Measurements from ENCODE around the gene NETO2.
"Not testable (repeated sequence)": the region's sequence is repeated elsewhere in the genome, so short reads cannot be mapped to it uniquely, and the experiment has no call there.

NETO2 gene

GRCh38 chr16:47065766-47066688 lies 77.7 kb downstream of the NETO2 start:
- no peak overlapping the region for H2AFZ ChIP-seq (ENCODE audit: low read length, unreplicated experiment)
- H3K4me1 ChIP-seq (ENCODE audit: control insufficient read depth, insufficient read depth, low read length, unreplicated experiment): no peaks in the 10 kb centered on the region
- H3K79me2 ChIP-seq (ENCODE audit: control insufficient read depth, insufficient read depth, low read length, unreplicated experiment): no peaks in the 10 kb centered on the region
- no peaks in the 10 kb centered on the region for H3K27me3 ChIP-seq (ENCODE audit: insufficient read depth, low read length)
- no peaks in the 10 kb centered on the region for H3K36me3 ChIP-seq (ENCODE audit: insufficient read depth, low read length)
- no peak overlapping the region for H3K27ac ChIP-seq (ENCODE audit: low read depth, low read length)
- H3K4me3 ChIP-seq (ENCODE audit: low read depth, low read length): no peak overlapping the region

- Histone ChIP-seq H3K27ac (ENCODE audit: low read depth, low read length) (no peak overlapping the region), H2AFZ (ENCODE audit: low read length, unreplicated experiment) (no peak overlapping the region), H3K79me2 (ENCODE audit: control insufficient read depth, insufficient read depth, low read length, unreplicated experiment) (no peaks in the 10 kb centered on the region), H3K4me3 (ENCODE audit: low read depth, low read length) (no peak overlapping the region), H3K36me3 (ENCODE audit: insufficient read depth, low read length) (no peaks in the 10 kb centered on the region), H3K27me3 (ENCODE audit: insufficient read depth, low read length) (no peaks in the 10 kb centered on the region), H3K4me1 (ENCODE audit: control insufficient read depth, insufficient read depth, low read length, unreplicated experiment) (no peaks in the 10 kb centered on the region)
Measured at GRCh38 chr16:47064775-47065174, 79.0 kb downstream of the NETO2 start.

GRCh38 chr16:47063011-47063724 lies 80.6 kb downstream of the NETO2 start:
- H3K79me2 ChIP-seq (ENCODE audit: control insufficient read depth, insufficient read depth, low read length, unreplicated experiment): no peaks in the 10 kb centered on the region
- H3K4me3 ChIP-seq (ENCODE audit: low read depth, low read length): no peak overlapping the region
- H3K27me3 ChIP-seq (ENCODE audit: insufficient read depth, low read length): no peaks in the 10 kb centered on the region
- no peaks in the 10 kb centered on the region for H3K4me1 ChIP-seq (ENCODE audit: control insufficient read depth, insufficient read depth, low read length, unreplicated experiment)
- no peak overlapping the region for H3K27ac ChIP-seq (ENCODE audit: low read depth, low read length)
- no peaks in the 10 kb centered on the region for H3K36me3 ChIP-seq (ENCODE audit: insufficient read depth, low read length)
- H2AFZ ChIP-seq (ENCODE audit: low read length, unreplicated experiment): no peak overlapping the region

GRCh38 chr16:47061204-47061603 lies 82.5 kb downstream of the NETO2 start:
- no peak overlapping the region for H3K27ac ChIP-seq (ENCODE audit: low read depth, low read length)
- no peaks in the 10 kb centered on the region for H3K79me2 ChIP-seq (ENCODE audit: control insufficient read depth, insufficient read depth, low read length, unreplicated experiment)
- H3K36me3 ChIP-seq (ENCODE audit: insufficient read depth, low read length): no peaks in the 10 kb centered on the region
- no peak overlapping the region for H2AFZ ChIP-seq (ENCODE audit: low read length, unreplicated experiment)
- no peaks in the 10 kb centered on the region for H3K27me3 ChIP-seq (ENCODE audit: insufficient read depth, low read length)
- H3K4me1 ChIP-seq (ENCODE audit: control insufficient read depth, insufficient read depth, low read length, unreplicated experiment): no peaks in the 10 kb centered on the region
- no peak overlapping the region for H3K4me3 ChIP-seq (ENCODE audit: low read depth, low read length)

GRCh38 chr16:47060596-47060995 lies 83.1 kb downstream of the NETO2 start:
- Histone ChIP-seq H3K79me2 (ENCODE audit: control insufficient read depth, insufficient read depth, low read length, unreplicated experiment) (no peaks in the 10 kb centered on the region), H3K27me3 (ENCODE audit: insufficient read depth, low read length) (no peaks in the 10 kb centered on the region), H3K27ac (ENCODE audit: low read depth, low read length) (no peak overlapping the region), H2AFZ (ENCODE audit: low read length, unreplicated experiment) (no peak overlapping the region), H3K4me3 (ENCODE audit: low read depth, low read length) (no peak overlapping the region), H3K36me3 (ENCODE audit: insufficient read depth, low read length) (no peaks in the 10 kb centered on the region), H3K4me1 (ENCODE audit: control insufficient read depth, insufficient read depth, low read length, unreplicated experiment) (no peaks in the 10 kb centered on the region)

GRCh38 chr16:47059991-47060390 lies 83.8 kb downstream of the NETO2 start:
- H3K27ac ChIP-seq (ENCODE audit: low read depth, low read length): no peak overlapping the region
- H3K79me2 ChIP-seq (ENCODE audit: control insufficient read depth, insufficient read depth, low read length, unreplicated experiment): no peaks in the 10 kb centered on the region
- no peaks in the 10 kb centered on the region for H3K4me1 ChIP-seq (ENCODE audit: control insufficient read depth, insufficient read depth, low read length, unreplicated experiment)
- H3K4me3 ChIP-seq (ENCODE audit: low read depth, low read length): no peak overlapping the region
- H2AFZ ChIP-seq (ENCODE audit: low read length, unreplicated experiment): no peak overlapping the region
- H3K27me3 ChIP-seq (ENCODE audit: insufficient read depth, low read length): no peaks in the 10 kb centered on the region
- H3K36me3 ChIP-seq (ENCODE audit: insufficient read depth, low read length): no peaks in the 10 kb centered on the region

GRCh38 chr16:47059130-47059529 lies 84.6 kb downstream of the NETO2 start:
- not testable (repeated sequence) for H3K79me2 ChIP-seq (ENCODE audit: control insufficient read depth, insufficient read depth, low read length, unreplicated experiment); H3K27ac ChIP-seq (ENCODE audit: low read depth, low read length); H3K4me1 ChIP-seq (ENCODE audit: control insufficient read depth, insufficient read depth, low read length, unreplicated experiment); H3K4me3 ChIP-seq (ENCODE audit: low read depth, low read length); H3K27me3 ChIP-seq (ENCODE audit: insufficient read depth, low read length); H2AFZ ChIP-seq (ENCODE audit: low read length, unreplicated experiment); H3K36me3 ChIP-seq (ENCODE audit: insufficient read depth, low read length)

GRCh38 chr16:47058295-47059086 lies 85.3 kb downstream of the NETO2 start:
- H3K79me2 ChIP-seq (ENCODE audit: control insufficient read depth, insufficient read depth, low read length, unreplicated experiment): no peaks in the 10 kb centered on the region
- H3K4me1 ChIP-seq (ENCODE audit: control insufficient read depth, insufficient read depth, low read length, unreplicated experiment): no peaks in the 10 kb centered on the region
- H3K27me3 ChIP-seq (ENCODE audit: insufficient read depth, low read length): no peaks in the 10 kb centered on the region
- no peak overlapping the region for H3K27ac ChIP-seq (ENCODE audit: low read depth, low read length)
- no peak overlapping the region for H2AFZ ChIP-seq (ENCODE audit: low read length, unreplicated experiment)
- no peak overlapping the region for H3K4me3 ChIP-seq (ENCODE audit: low read depth, low read length)
- no peaks in the 10 kb centered on the region for H3K36me3 ChIP-seq (ENCODE audit: insufficient read depth, low read length)

GRCh38 chr16:47057630-47057993 lies 86.1 kb downstream of the NETO2 start:
- no peaks in the 10 kb centered on the region for H3K27me3 ChIP-seq (ENCODE audit: insufficient read depth, low read length)
- H3K4me3 ChIP-seq (ENCODE audit: low read depth, low read length): no peak overlapping the region
- no peaks in the 10 kb centered on the region for H3K79me2 ChIP-seq (ENCODE audit: control insufficient read depth, insufficient read depth, low read length, unreplicated experiment)
- H2AFZ ChIP-seq (ENCODE audit: low read length, unreplicated experiment): no peak overlapping the region
- no peaks in the 10 kb centered on the region for H3K4me1 ChIP-seq (ENCODE audit: control insufficient read depth, insufficient read depth, low read length, unreplicated experiment)
- H3K27ac ChIP-seq (ENCODE audit: low read depth, low read length): no peak overlapping the region
- H3K36me3 ChIP-seq (ENCODE audit: insufficient read depth, low read length): no peaks in the 10 kb centered on the region

- Histone ChIP-seq H2AFZ (ENCODE audit: low read length, unreplicated experiment) (no peak overlapping the region), H3K27ac (ENCODE audit: low read depth, low read length) (no peak overlapping the region), H3K79me2 (ENCODE audit: control insufficient read depth, insufficient read depth, low read length, unreplicated experiment) (no peaks in the 10 kb centered on the region), H3K4me3 (ENCODE audit: low read depth, low read length) (no peak overlapping the region), H3K27me3 (ENCODE audit: insufficient read depth, low read length) (no peaks in the 10 kb centered on the region), H3K36me3 (ENCODE audit: insufficient read depth, low read length) (no peaks in the 10 kb centered on the region), H3K4me1 (ENCODE audit: control insufficient read depth, insufficient read depth, low read length, unreplicated experiment) (no peaks in the 10 kb centered on the region)
Measured at GRCh38 chr16:47056688-47057629, 86.8 kb downstream of the NETO2 start.

Measured in ACC112 (cell line).